NK-92 treated with Interleukin-12 subunit alpha and Interleukin-12 subunit beta, amount 100 ng/mL, for 24 hours (cell line): ENCODE data around the gene PFKP.

Source experiments
- DNase-seq: peaks from one replicate; lab custom pipeline; 2025; lab: John Stamatoyannopoulos, UW

Gene PFKP

GRCh38 chr10:3067118-3067858 lies at the start of gene PFKP:
Gene PFKP (plus strand): TSS chr10:3067548. CDS start chr10:3067596, 48 bp downstream.
- peak; percentile 38 for DNase-seq

- no peak for DNase-seq
These were observed 49.1 kb upstream of the PFKP start for GRCh38 chr10:3018247-3018646.

- DNase-seq, result no peak
These were observed 47.0 kb upstream of the PFKP start for GRCh38 chr10:3020311-3020710.

- DNase-seq, result no peak
These were observed 46.5 kb upstream of the PFKP start for GRCh38 chr10:3020881-3021280.

- DNase-seq, result no peak
These were observed 45.3 kb upstream of the PFKP start for GRCh38 chr10:3022027-3022426.

- no peak for DNase-seq
These were observed 43.5 kb upstream of the PFKP start for GRCh38 chr10:3023892-3024291.

- no peak for DNase-seq
These were observed 42.2 kb upstream of the PFKP start for GRCh38 chr10:3025026-3025683.

GRCh38 chr10:3027866-3028265 lies 39.5 kb upstream of the PFKP start:
- no peak for DNase-seq

- no peak for DNase-seq
These were observed 38.9 kb upstream of the PFKP start for GRCh38 chr10:3028441-3028840.

- DNase-seq, result no peak
These were observed 36.6 kb upstream of the PFKP start for GRCh38 chr10:3030765-3031164.

GRCh38 chr10:3031490-3031889 lies 35.9 kb upstream of the PFKP start:
- DNase-seq, result no peak

GRCh38 chr10:3033925-3034324 lies 33.4 kb upstream of the PFKP start:
- DNase-seq, result no peak

- no peak for DNase-seq
These were observed 32.7 kb upstream of the PFKP start for GRCh38 chr10:3034616-3035015.

- DNase-seq, result no peak
These were observed 31.0 kb upstream of the PFKP start for GRCh38 chr10:3036155-3037021.

GRCh38 chr10:3037182-3037581 lies 30.2 kb upstream of the PFKP start:
- no peak for DNase-seq

GRCh38 chr10:3040069-3040468 lies 27.3 kb upstream of the PFKP start:
- DNase-seq, result no peak

- DNase-seq, result no peak
These were observed 24.8 kb upstream of the PFKP start for GRCh38 chr10:3042589-3042988.

- DNase-seq, result peak; percentile 14
These were observed 23.6 kb upstream of the PFKP start for GRCh38 chr10:3043512-3044368.

GRCh38 chr10:3045471-3046209 lies 21.7 kb upstream of the PFKP start:
- DNase-seq, result no peak

GRCh38 chr10:3046210-3046779 lies 21.1 kb upstream of the PFKP start:
- DNase-seq, result no peak
